Stimulated activated CD8-positive, alpha-beta memory T cell treated with anti-CD3 and anti-CD28 coated beads, Interleukin-12 subunit alpha, Interleukin-12 subunit beta, amount 100 ng/mL, for 24 hours (primary cell): ENCODE results near the gene HBA1.
"Not testable (repeated sequence)": the region's sequence is repeated elsewhere in the genome, so short reads cannot be mapped to it uniquely, and the experiment has no call there.

Experiments
- DNase-seq: peaks from one replicate; pipeline ENCODE4 v3.0.0-alpha.2; 2020; ENCODE audit errors: extremely low read depth

The HBA1 gene

GRCh38 chr16:159136-159849, 17.2 kb upstream of the HBA1 start:
- DNase-seq: no peak

- DNase-seq: not testable (repeated sequence)
Observed at GRCh38 chr16:160242-160641, 16.2 kb upstream of the HBA1 start.

GRCh38 chr16:160691-161190, 15.7 kb upstream of the HBA1 start:
- no peak for DNase-seq

- no peak for DNase-seq
Observed at GRCh38 chr16:162271-162991, 14.0 kb upstream of the HBA1 start.

GRCh38 chr16:163139-163538, 13.3 kb upstream of the HBA1 start:
- not testable (repeated sequence) for DNase-seq

GRCh38 chr16:163696-164095, 12.8 kb upstream of the HBA1 start:
- DNase-seq: not testable (repeated sequence)

GRCh38 chr16:164134-164823, 12.2 kb upstream of the HBA1 start:
- not testable (repeated sequence) for DNase-seq

- DNase-seq: no peak
Observed at GRCh38 chr16:164827-165538, 11.5 kb upstream of the HBA1 start.

GRCh38 chr16:165539-166374, 10.7 kb upstream of the HBA1 start, which contains the start of gene HBM:
Gene HBM, plus strand, starts transcription at chr16:165978. Its CDS starts 20 bp downstream, at chr16:165998.
- DNase-seq: no peak

GRCh38 chr16:166375-167121, 9.9 kb upstream of the HBA1 start:
- DNase-seq: no peak

- no peak for DNase-seq
Observed at GRCh38 chr16:167122-167690, 9.3 kb upstream of the HBA1 start.

- DNase-seq: no peak
Observed at GRCh38 chr16:168424-168823, 8.1 kb upstream of the HBA1 start.

- no peak for DNase-seq
Observed at GRCh38 chr16:169014-169413, 7.5 kb upstream of the HBA1 start.

GRCh38 chr16:170088-170507, 6.4 kb upstream of the HBA1 start:
- not testable (repeated sequence) for DNase-seq

- DNase-seq: no peak
Observed at GRCh38 chr16:170788-171187, 5.7 kb upstream of the HBA1 start.

GRCh38 chr16:172374-172941, 4.0 kb upstream of the HBA1 start, which contains the start of gene HBA2:
Gene HBA2, plus strand, starts transcription at chr16:172876. Its CDS starts 37 bp downstream, at chr16:172913.
- DNase-seq: not testable (repeated sequence)

- DNase-seq: not testable (repeated sequence)
Observed at GRCh38 chr16:173211-173854, 3.1 kb upstream of the HBA1 start.

GRCh38 chr16:173928-174769, 2.3 kb upstream of the HBA1 start:
- not testable (repeated sequence) for DNase-seq
